ENCODE data around the gene CHST11.

CHST11 gene

GRCh38 chr12:104635607-104636343 is 179.0 kb downstream of the CHST11 start:
- no peak for DNase-seq

DNA sequence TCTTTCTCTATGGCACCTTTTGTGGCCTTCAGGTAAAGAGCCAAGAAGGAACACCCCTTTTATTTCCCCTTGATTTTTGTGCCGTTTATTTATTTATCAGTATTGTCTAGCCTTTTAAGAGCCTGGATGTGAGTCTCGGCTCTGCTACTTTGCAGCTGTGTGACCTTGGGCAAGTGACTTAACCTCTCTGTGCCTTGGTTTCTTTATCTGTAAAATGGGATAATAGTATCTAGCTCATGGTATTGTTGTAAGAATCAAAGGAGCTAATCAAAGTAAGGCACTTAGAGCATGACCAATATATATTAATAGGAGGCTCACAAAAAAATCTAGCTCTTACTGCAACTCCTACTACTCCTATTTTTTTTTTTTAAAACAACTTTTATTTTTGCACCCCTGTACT is 179.7 kb downstream of the CHST11 start:
- DNase-seq = no peak

DNA sequence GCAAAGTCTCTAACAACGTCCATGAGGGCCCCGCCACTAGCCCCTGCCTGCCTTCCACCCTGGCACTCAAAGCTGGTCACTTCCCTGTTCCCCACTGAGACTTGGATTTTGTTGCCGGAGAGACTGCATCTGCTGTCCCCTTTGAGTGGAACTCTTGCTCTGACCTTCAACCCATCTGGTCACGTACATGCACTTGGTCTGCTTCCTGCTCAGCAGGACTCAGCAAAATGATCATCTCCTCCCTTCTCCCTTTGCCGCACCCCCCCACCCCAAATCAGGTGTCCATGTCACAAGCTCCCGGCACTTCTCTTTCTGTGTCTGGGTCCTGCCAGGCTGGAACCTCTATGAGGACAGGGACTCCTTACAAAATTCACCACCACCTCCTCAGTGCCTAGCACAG is 180.9 kb downstream of the CHST11 start:
- no peak for DNase-seq

- DNase-seq = no peak
Observed at GRCh38 chr12:104638218-104638850, 181.6 kb downstream of the CHST11 start.

- no peak for DNase-seq
Observed at GRCh38 chr12:104638851-104639240, 182.1 kb downstream of the CHST11 start.

- DNase-seq = no peak
Observed at GRCh38 chr12:104640956-104641355, 184.2 kb downstream of the CHST11 start.

GRCh38 chr12:104641862-104642261 is 185.1 kb downstream of the CHST11 start:
- DNase-seq = no peak

GRCh38 chr12:104643093-104643818 is 186.5 kb downstream of the CHST11 start:
- no peak for DNase-seq

- DNase-seq = no peak
Observed at GRCh38 chr12:104643819-104644669, 187.3 kb downstream of the CHST11 start.

DNA sequence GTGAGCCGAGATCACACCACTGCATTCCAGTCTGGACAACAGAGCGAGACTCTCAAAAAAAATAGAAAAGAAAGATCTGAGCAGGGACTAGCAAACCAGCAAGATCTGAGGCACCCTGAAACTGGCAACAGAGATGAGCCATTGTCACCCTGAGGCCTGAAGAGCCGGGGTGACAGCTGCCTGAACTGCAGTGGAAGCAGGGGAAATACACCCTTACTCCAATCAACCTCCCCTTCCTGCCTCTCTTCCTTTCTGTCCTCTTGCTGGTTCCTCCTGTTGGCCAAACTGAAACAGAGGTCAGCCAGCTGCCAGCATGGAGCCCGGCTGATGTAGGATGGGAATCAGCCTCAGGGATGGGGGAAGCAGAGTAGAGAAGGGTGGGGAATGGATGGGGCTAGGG is 192.0 kb downstream of the CHST11 start:
- DNase-seq = no peak

DNA sequence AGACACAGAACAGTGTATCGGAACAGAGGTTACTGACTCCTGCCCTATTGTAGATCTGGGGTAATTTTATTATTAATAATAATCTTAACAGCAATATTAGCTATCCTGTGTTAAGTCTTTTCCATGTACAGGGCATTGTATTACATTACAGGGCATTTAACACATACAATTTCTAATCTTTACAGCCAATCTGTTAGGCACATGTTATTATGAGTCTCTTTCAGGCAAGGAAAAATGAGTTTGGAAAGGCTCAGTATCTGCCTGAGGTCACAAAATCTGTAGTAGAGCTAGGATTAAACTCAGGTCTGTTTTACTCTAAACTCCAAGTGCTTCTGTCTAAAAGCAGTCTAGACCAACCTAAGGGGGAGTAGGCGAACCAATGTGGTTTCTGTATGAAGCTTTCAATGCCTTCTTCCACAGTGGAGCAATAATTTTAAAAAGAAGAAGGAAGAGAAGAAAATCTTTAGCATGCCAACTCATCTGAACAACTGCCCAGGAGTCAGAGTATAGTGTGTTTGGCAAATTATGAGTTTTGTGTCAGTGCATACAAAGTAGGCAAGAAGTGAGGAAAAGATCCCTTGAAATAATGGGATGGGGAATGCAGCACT is 192.6 kb downstream of the CHST11 start:
- DNase-seq = no peak

DNA sequence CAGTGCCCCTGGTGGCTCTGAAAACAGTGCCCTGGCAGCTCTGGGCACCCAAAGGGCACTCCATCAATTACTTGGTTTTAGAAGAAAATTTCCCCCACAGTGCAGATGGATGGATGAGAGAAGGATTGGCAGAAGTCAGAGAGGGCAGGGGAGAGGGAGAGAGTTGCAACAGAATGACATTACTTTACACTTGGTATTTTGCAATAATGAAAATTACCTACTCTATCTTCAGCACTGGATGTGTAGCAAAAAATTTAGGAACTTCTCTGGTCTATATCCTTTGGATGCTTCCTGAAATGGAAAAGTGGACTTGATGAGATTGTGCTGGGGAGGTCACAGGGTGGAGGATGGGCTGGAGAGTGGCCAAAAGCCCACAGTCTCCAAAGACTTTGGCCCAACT is 193.2 kb downstream of the CHST11 start:
- DNase-seq = no peak

GRCh38 chr12:104650541-104650940 is 193.8 kb downstream of the CHST11 start:
- DNase-seq = no peak

DNA sequence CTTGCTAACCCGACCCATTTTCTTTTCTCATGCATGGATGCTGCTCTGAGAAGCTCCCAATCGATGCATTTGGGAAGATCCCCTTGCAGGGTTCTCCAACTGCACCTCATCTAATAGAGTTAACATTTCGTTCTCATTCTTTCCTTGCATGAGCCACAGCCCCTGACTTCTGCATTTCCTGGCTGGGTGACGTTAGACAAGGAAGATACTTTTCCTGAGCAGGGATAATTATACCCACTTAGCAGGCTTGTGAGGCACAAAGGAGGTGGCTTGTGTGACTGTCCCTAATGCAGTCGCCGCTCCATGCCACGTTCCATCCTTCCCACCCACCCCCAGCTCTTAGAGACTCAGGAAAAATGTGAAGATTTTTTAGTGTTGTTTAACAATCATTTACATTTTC is 195.1 kb downstream of the CHST11 start:
- DNase-seq = no peak

GRCh38 chr12:104652358-104652757 is 195.6 kb downstream of the CHST11 start:
- no peak for DNase-seq

GRCh38 chr12:104652910-104653309 is 196.2 kb downstream of the CHST11 start:
- DNase-seq = no peak

- no peak for DNase-seq
Observed at GRCh38 chr12:104653730-104654664, 197.2 kb downstream of the CHST11 start.

DNA sequence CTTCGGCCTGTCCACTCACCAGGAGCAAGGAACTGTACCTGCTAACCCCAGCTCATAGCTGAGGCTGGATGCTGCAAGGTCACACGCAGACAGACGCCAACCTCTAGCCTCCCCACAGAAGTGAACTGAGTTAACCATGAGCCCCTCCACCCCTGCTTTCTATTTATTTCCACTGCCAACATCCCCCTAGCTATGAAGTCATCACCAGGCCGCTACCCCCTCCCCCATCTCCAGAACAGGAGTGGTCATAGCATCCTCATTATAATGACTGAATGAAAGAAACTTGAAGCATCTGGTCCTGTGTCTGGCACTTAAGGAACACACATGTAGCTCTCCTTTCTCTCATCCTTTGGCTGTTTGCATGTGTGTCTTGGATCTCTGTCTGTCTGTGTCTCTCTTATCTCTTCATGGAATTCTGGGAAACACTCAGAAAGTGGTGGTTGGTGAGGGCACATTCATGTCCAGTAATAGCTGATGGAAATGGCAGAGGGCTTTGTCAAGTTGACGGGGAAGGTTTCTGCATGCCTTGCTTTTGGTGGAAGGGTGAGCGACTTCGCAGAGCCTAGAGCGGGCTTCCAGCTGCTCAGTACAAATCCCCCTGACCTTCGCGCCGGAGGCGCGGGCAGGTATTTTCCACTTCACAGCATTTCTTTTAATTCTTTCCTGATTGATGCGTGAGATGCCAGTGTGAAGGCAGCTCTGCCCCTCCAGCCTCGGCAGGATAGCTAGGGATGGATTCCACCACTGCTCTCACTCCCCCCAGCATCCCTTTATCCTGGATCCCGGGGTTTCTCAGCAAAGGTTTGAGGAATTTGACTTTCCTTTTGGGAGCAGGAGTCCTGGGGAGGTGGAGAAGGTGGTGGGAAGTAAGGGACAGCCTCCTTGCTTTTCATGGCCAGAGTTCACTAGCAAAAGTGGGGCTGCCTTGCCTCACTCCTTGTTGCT is 198.2 kb downstream of the CHST11 start:
- no peak for DNase-seq

DNA sequence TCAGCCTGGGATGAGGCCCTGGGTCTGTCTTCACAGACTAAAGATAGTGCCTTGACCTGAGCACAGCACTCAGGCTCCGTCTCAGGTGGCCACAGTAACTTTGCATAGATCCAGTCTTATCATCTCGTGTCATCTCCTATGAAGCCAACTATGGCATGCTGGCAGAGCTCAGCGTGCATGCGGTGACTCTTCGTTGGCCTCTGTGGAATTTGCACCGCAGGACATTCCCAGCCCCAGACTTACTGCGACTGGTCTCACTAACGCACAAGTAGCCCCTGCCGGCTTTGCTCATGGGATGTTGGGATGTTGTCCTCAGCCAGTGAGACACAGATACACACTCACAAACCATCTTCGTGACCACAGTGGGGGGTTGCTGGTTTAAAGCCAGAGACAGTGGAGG is 199.6 kb downstream of the CHST11 start:
- no peak for DNase-seq

GRCh38 chr12:104656921-104657320 is 200.2 kb downstream of the CHST11 start:
- DNase-seq = no peak
